22Rv1 (cell line): ENCODE data around the gene AACS.

Source experiments
- CTCF ChIP-seq: fragments of 450-650 bp; IDR thresholded peaks from 2 replicates; pipeline ENCODE4 v1.5.1; 2017; ENCODE audit warnings: mild to moderate bottlenecking
- ZFX ChIP-seq: fragments of 450-650 bp; IDR thresholded peaks from 2 replicates; pipeline ENCODE4 v1.6.1; 2017; ENCODE audit warnings: antibody characterized with exemption, borderline replicate concordance

- TF ChIP-seq CTCF (no peak), ZFX (no peak)
These were observed 123.8 kb downstream of the AACS start for GRCh38 chr12:125189015-125189414.
